ENCODE measurements around the gene ARHGAP30.
"Not testable (repeated sequence)": the region's sequence is repeated elsewhere in the genome, so short reads cannot be mapped to it uniquely, and the experiment has no call there.

ARHGAP30 gene

DNA sequence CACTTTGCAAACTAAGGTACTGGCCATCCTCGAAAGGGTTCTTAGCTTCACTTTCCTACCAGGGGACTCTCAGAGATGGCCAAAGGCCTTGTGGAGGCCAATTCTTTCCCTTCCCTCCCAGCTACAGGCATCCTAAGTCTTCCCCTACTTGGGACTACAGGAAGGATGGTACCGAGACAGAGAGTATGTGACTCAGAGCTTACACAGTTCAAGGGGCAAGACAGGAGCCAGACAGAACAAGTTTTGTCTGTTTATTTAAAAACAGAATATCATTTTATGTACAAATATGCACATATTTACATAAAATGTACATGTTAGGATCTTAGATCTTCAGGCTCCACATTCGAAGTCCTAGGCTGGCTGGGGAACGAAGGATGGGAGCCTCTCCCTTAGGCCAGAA lies 1.1 kb upstream of the ARHGAP30 start:
- no peak overlapping the region for H3K4me3 ChIP-seq (ENCODE audit: low read depth, low read length)
- DNase-seq (ENCODE audit: low read depth), result peak; percentile 24
- TF ChIP-seq, protein P1, sequence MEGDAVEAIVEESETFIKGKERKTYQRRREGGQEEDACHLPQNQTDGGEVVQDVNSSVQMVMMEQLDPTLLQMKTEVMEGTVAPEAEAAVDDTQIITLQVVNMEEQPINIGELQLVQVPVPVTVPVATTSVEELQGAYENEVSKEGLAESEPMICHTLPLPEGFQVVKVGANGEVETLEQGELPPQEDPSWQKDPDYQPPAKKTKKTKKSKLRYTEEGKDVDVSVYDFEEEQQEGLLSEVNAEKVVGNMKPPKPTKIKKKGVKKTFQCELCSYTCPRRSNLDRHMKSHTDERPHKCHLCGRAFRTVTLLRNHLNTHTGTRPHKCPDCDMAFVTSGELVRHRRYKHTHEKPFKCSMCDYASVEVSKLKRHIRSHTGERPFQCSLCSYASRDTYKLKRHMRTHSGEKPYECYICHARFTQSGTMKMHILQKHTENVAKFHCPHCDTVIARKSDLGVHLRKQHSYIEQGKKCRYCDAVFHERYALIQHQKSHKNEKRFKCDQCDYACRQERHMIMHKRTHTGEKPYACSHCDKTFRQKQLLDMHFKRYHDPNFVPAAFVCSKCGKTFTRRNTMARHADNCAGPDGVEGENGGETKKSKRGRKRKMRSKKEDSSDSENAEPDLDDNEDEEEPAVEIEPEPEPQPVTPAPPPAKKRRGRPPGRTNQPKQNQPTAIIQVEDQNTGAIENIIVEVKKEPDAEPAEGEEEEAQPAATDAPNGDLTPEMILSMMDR (conservative IDR thresholded peaks at IDR 0.05; ENCODE audit: low read depth, low read length), result no peak

DNA sequence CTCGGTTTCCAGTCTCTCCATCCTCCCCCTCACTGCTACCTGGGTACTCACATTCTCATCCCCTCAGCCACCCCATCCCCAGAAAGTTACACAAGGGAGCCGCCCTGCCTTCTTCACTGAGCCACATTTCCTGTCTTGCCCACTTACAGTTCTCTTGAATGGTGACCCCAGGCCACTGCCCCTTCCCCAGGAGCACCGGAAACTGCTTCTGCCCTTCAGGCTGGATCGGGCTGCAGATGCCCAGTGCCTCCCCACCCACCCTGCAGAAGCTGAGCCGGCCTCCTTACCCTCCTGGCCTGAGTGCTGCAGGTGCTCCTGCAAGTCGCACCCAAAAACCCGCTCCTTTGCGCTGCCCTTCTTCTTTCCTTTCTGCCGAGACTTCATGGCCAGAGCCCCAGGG lies 450 bp downstream of the ARHGAP30 start:
- TF ChIP-seq, protein P1 (conservative IDR thresholded peaks at IDR 0.05; ENCODE audit: low read depth, low read length), result no peak
- H3K4me3 ChIP-seq (ENCODE audit: low read depth, low read length), result no peak overlapping the region
- no peak for DNase-seq (ENCODE audit: low read depth)

DNA sequence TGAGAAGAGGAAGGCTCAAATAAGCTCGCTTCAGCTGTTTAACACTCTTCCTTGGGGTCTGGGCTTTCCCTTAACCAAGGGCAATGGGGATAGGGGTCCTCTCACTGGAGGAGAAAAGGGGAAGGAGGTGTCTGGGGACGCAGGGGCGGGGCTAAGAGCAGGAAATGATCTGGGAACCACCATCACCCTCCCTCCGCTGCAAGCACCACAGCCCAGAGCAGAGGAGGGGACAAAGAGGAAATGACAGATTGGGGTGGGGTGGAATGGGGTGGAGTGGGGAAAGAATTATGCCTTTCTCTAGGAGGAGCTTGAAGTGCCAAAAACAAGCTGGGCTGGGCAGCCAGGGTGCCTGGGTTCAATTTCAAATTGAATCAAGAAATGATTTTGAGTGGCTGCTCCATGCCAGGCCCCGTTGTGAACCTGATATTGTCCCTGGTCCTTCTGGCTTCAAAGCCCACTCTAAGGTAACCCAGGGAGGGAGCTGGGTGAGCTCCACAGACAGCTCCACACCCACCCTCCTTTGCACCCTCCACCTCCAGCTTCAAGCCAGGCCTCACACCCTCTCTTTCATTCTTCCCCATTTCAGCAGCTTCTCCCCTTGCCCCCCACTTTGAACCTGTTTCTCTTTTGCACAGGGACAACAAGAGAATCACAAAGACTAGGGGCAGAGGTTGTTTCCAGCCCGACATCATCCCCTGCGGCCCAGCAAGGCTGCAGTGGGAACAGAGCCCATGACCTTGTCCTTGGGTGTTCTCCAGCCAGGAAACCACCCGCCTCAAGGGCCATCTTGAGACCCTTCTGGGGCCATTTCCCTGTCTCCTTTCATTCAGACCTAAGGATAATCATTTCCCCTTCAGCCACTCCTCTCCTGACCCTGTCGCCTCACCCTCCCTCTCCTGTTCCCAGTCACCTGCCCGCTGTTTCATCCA lies 1.1 kb downstream of the ARHGAP30 start:
- no peak for DNase-seq (ENCODE audit: low read depth)
- H3K4me3 ChIP-seq (ENCODE audit: low read depth, low read length), result no peak overlapping the region
- TF ChIP-seq, protein P1 (conservative IDR thresholded peaks at IDR 0.05; ENCODE audit: low read depth, low read length), result no peak

DNA sequence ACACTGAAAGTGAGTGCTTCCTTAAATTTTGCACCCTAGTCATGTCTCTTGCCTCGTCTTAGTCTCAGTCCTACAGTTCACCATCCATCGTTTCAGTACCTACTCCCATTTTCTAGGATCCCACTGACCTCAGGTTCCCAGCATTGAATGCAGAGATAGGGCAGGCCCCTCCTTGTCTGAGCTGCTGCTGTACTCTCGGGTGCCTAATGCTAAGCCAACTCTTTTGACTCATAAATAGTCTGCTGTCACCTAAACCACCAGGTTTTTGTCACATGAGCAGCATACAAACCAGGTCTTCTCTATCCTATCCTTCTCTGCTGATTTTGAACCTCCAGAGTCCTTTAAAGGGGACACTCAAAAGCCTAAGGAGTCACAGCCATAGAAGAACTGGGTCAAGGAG lies 3.0 kb downstream of the ARHGAP30 start:
- TF ChIP-seq, protein P1 (conservative IDR thresholded peaks at IDR 0.05; ENCODE audit: low read depth, low read length), result no peak
- no peak for DNase-seq (ENCODE audit: low read depth)
- H3K4me3 ChIP-seq (ENCODE audit: low read depth, low read length), result no peak overlapping the region

DNA sequence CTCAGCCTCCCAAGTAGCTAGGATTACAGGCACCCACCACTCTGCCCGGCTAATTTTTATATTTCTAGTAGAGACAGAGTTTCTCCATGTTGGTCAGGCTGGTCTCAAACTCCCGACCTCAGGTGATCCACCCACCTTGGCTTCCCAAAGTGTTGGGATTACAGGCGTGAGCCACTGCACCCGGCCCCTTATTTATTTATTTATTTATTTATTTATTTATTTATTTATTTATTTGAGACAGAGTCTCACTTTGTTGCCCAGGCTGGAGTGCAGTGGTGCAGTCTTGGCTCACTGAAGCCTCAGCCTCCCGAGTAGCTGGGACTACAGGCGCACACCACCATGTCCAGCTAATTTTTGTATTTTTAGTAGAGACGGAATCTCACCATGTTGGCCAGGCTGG lies 4.0 kb downstream of the ARHGAP30 start:
- not testable (repeated sequence) for H3K4me3 ChIP-seq (ENCODE audit: low read depth, low read length); DNase-seq (ENCODE audit: low read depth)

DNA sequence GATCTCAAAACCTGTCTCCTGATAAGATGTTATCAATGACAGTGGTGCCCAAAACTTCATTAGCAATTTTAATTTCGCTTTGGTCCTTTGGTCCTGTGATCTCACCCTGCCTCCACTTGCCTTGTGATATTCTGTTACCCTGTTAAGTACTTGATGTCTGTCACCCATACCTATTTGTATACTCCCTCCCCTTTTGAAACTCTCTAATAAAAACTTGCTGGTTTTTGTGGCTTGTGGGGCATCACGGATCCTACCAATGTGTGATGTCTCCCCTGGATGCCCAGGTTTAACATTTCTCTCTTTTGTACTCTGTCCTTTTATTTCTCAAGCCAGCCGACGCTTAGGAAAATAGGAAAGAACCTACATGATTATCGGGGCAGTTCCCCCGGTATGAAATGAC lies 5.8 kb downstream of the ARHGAP30 start:
- not testable (repeated sequence) for DNase-seq (ENCODE audit: low read depth); H3K4me3 ChIP-seq (ENCODE audit: low read depth, low read length)

DNA sequence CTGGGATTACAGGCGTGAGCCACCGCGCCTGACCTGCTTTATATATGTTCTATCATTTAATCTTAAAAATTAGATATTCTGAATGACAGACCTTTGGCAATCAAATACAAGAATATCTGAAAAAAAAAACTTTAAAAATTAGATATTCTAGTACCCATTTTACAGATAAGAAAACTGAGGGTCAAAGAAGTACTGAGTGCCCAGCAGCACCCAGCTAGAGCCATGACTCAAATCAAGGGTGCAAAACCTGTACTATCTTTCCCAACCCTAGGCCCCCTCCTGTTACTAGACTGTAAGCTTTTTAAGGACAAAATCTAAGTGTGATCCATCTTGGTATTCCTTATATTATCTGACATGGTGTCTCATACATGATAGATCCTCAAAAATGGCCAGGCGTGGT lies 8.3 kb downstream of the ARHGAP30 start:
- H3K4me3 ChIP-seq (ENCODE audit: low read depth, low read length), result no peak overlapping the region
- DNase-seq (ENCODE audit: low read depth), result no peak
- TF ChIP-seq, protein P1 (conservative IDR thresholded peaks at IDR 0.05; ENCODE audit: low read depth, low read length), result no peak

DNA sequence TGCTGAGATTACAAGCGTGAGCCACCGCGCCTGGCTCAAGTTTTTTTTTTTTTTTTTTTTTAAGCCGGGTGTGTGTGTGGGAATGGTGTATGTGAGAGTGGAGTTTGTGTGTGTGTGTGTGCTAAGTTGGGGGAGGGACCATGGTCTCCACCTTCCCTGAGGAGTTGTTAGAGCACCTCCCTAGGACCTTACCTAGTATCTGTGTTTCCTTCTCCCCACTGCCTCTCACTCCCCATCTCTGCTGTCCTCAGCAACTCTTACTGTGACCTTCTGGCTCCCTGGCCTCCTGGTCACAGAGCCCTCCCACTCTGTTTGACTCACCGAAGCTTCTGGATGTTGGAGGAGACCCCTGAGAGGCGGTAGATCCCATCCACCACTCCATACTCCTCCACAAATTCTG lies 10.4 kb downstream of the ARHGAP30 start:
- TF ChIP-seq, protein P1 (conservative IDR thresholded peaks at IDR 0.05; ENCODE audit: low read depth, low read length), result no peak
- no peak overlapping the region for H3K4me3 ChIP-seq (ENCODE audit: low read depth, low read length)
- no peak for DNase-seq (ENCODE audit: low read depth)
